Measurements from ENCODE around the gene HIP1R. TPM values are rescaled to one million over a fixed set of nuclear protein-coding genes. Genes with fewer than 3 reads are reported as not detected.
"Not testable (repeated sequence)": the region's sequence is repeated elsewhere in the genome, so short reads cannot be mapped to it uniquely, and the experiment has no call there.

HIP1R gene
- total RNA-seq, 1 donor from 2014 or later, result 70.0 TPM

- DNase-seq, result no peak
Observed at GRCh38 chr12:122894193-122895121, 59.2 kb downstream of the HIP1R start.

DNA sequence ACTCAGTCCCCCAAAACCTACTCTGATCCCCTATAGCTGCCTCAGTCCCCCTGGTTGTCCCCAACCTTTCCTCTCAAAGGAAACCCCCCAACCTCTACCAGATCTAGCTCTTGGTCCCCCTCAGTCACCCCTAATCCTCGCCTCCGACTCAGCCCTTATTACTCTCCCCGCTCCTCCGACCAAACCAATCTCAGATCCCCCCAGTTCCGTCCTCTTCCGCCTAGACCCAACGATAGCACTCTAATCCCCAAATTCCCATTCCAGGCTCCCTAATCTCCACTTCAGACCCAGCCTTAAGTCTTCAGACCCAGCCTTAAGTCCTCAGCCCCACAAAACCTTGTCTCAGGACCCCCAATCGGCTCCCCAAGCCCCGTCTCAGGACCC lies 60.1 kb downstream of the HIP1R start:
- no peak for DNase-seq

GRCh38 chr12:122895704-122896636 lies 60.7 kb downstream of the HIP1R start, which contains the start of gene VPS37B:
TSS of gene VPS37B (minus strand) at chr12:122896124. CDS start at chr12:122896062, 62 bp downstream.
- peak; percentile 54 for DNase-seq

DNA sequence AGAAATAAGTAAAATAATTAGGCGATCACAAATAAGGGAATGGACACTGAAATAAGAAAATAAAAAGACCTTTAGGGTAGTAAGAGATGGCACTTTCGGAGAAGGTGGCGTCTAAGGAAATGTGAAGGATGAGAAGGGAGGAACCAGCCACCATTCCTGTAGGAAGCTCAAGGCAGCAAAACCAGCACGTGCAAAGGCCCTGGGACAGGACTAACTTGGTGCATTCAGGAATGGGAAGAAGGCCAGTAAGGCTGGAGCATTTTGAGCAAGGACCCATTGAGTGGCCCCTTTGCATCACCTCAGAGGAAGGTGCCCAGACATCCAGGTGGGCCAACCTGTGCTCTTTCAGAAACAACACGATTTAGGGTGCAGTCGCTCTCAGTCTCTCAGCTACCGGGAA lies 61.4 kb downstream of the HIP1R start:
- no peak for DNase-seq

GRCh38 chr12:122899887-122900286 lies 64.6 kb downstream of the HIP1R start:
- DNase-seq, result no peak

DNA sequence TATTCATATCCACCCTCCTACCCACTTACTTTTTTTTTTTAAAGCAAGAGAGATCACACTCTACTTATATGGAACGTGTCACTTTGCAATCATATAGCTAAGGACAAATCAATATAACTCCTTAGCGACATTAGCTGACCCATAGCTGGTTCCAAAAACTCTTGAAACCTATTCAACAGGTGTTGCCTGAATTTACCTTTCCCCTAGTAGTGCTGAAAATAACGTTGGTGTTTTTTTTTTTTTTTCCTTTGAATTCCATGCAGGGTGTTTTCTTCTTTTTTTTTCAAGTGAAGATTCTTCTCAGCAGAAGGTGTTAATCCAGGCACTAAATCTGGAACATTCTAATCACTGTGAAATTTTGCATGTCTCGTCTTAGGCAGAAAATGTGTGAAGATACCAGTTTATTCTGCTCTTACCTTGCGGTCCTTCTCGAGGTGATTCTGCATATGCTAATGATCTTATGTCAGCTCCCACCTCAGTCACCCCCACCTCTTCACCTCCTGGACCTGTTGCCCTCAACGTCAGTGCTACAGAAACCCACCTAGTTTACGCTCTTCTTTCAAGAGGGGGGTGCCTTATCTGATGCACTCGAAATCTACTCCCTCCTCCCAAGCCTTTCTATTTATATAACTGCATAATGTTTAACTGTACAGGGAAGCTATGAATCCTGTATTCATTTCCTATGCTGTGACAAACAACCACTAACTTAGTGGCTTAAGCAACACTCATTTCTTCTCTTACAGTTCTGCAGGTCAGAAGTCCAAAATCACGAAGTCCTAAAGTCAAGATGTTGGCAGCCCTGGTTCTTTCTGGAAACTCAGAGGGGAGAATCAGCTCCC lies 67.8 kb downstream of the HIP1R start:
- no peak for DNase-seq

DNA sequence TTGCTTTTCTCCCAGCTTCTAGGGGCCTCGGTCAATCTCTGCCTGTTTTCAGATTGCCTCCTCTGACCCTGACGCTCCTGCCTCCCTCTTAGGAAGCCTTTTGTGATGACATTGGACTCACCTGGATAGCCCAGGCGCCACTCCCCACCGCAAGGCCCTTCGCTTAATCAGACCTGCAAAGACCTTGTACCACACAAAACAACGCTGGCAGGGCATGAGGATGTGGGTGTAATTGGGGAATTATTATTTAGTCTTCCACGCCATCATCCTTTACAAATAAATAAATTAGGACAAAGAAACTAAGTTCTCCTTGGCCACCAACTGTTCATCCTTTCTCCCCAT lies 68.4 kb downstream of the HIP1R start:
- DNase-seq, result no peak

DNA sequence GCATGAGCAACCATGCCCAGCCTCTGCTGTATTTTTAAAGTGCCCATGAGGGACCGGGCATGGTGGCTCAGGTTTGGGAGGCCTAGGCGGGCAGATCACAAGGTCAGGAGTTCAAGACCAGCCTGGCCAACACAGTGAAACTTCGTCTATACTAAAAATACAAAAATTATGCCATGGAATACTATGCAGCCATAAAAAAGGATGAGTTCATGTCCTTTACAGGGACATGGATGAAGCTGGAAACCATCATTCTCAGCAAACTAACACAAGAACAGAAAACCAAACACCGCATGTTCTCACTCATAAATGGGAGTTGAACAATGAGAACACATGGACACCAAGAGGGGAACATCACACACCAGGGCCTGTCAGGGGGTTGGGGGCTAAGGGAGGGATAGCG lies 70.0 kb downstream of the HIP1R start:
- DNase-seq, result not testable (repeated sequence)

GRCh38 chr12:122908915-122909314 lies 73.7 kb downstream of the HIP1R start:
- no peak for DNase-seq

DNA sequence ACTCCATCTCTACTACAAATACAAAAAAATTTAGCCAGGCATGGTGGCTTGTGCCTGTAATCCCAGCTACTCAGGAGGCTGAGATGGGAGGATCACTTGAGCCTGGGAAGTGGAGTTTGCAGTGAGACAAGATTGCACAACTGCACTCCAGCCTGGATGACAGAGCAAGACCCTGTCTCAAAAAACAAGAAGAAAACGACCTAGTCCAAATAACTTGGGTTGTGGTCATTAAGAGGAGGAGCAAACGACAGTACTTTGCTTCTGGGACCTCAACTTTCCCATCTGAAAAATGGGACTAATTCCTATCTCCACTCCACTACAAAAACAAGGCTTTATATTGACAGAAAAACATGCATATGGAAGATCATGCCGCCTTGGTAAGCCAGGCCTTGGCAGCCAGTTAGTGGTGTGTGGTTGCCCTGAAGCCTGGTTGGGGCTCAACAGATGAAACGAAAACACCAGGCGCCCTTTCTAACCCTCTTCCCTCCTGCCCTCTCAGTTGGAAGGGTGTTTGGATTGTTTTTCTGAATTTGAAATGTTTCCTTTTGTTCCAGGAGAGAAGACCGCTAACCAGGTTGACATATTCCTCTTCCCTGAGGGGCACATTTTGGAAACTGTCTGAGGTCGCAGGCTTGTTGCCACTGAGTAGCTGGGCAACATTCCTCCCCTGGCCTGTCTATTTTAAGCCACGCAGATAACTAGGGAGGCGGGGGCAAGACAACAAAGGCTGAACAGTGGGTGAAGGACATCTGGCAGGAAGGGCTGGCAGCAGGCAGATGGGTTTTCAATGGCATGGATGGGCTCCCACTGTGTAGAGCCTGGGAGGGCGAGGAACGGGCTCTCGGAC lies 74.4 kb downstream of the HIP1R start:
- DNase-seq, result peak; percentile 44

Other genes with a start within 250 kb of the HIP1R start
- not detected for gene HCAR2, start 132.1 kb upstream of the HIP1R start, total RNA-seq
- gene HCAR3, start 118.6 kb upstream of the HIP1R start, total RNA-seq, result 0.16 TPM
- 0.78 TPM for gene HCAR1, start 104.6 kb upstream of the HIP1R start, total RNA-seq
- gene DENR, start 82.6 kb upstream of the HIP1R start, total RNA-seq, result 46.6 TPM
- gene CCDC62, start 60.9 kb upstream of the HIP1R start, total RNA-seq, result 9.4 TPM
- 15.3 TPM for gene VPS37B, start 60.7 kb downstream of the HIP1R start, total RNA-seq
- gene ABCB9, start 131.0 kb downstream of the HIP1R start, total RNA-seq, result 21.2 TPM
- gene OGFOD2, start 139.8 kb downstream of the HIP1R start, total RNA-seq, result 3.3 TPM
- gene ARL6IP4, start 145.2 kb downstream of the HIP1R start, total RNA-seq, result 26.7 TPM